H1 (cell line): Measurements from ENCODE around the gene ASB13. TPM values are rescaled to one million over a fixed set of nuclear protein-coding genes. Genes with fewer than 3 reads are reported as not detected.

ENCODE experiments used
- CTCF ChIA-PET: fragments of 300-600 bp; sonication (Branson Sonifier 250); formaldehyde crosslinking; loops from one replicate; lab custom pipeline; 2021; ENCODE audit not compliant: partially characterized antibody; lab: Charles Lee
- POLR2A ChIA-PET: fragments of 300-600 bp; sonication (Branson Sonifier 250); formaldehyde crosslinking; loops from one replicate; lab custom pipeline; 2021; ENCODE audit warnings: inconsistent platforms; ENCODE audit not compliant: partially characterized antibody; lab: Charles Lee
- DNase-seq, 2 experiments: peaks; one replicate each; pipeline versions ENCODE4 v3.0.0 to v3.0.0-alpha.2; 2010 to 2022; ENCODE audit warnings: low spot score in 2 of 2, low read depth in 1 of 2, mixed read lengths in 1 of 2
- FAIRE-seq: peaks from 2 replicates; lab custom pipeline; 2011; peaks lifted over from hg19 to GRCh38; lab: Jason Lieb, UNC
- H2AFZ ChIP-seq: 2 replicates; pipeline ENCODE4 v1.8.1; 2012; ENCODE audit warnings: low read length, inconsistent platforms
- H2AK5ac ChIP-seq: 2 replicates; pipeline ENCODE4 v1.6.1; 2013; ENCODE audit warnings: low read depth, low read length
- H2BK120ac ChIP-seq: replicated peaks from 2 replicates; pipeline ENCODE3; 2013; ENCODE audit warnings: low read depth, low read length, inconsistent platforms
- H2BK12ac ChIP-seq: 2 replicates; pipeline ENCODE4 v1.6.1; 2013; ENCODE audit warnings: low read depth, low read length
- H2BK15ac ChIP-seq: 2 replicates; pipeline ENCODE4 v1.6.1; 2013; ENCODE audit warnings: low read length
- H2BK20ac ChIP-seq: 2 replicates; pipeline ENCODE4 v1.6.1; 2013; ENCODE audit warnings: low read length
- H2BK5ac ChIP-seq: 2 replicates; pipeline ENCODE4 v1.6.1; 2013; ENCODE audit warnings: low read depth, low read length
- H3K14ac ChIP-seq: 2 replicates; pipeline ENCODE4 v1.6.1; 2013; ENCODE audit warnings: inconsistent platforms; ENCODE audit not compliant: insufficient read length
- H3K18ac ChIP-seq: 2 replicates; pipeline ENCODE4 v1.6.1; 2013; ENCODE audit warnings: low read length; ENCODE audit errors: extremely low read depth
- H3K23ac ChIP-seq: 2 replicates; pipeline ENCODE4 v1.6.1; 2013; ENCODE audit warnings: inconsistent platforms; ENCODE audit not compliant: insufficient read length
- H3K23me2 ChIP-seq: 2 replicates; pipeline ENCODE4 v1.6.1; 2013; ENCODE audit warnings: low read depth, low read length
- H3K27ac ChIP-seq: 2 replicates; pipeline ENCODE4 v1.6.1; 2011; ENCODE audit warnings: low read depth, low read length, inconsistent platforms
- H3K27me3 ChIP-seq, 4 experiments: replicated peaks in 1 of 4; 1 replicate in 1 of 4; 2 replicates in 3 of 4; pipeline versions ENCODE4 v1.6.1 to v1.8.1; 2011 to 2013; ENCODE audit warnings: low read length in 3 of 4, mild to moderate bottlenecking in 3 of 4, inconsistent platforms in 2 of 4, mixed read lengths in 2 of 4, moderate library complexity in 1 of 4; ENCODE audit not compliant: control insufficient read depth in 3 of 4, insufficient read depth in 3 of 4; ENCODE audit errors: extremely low read depth in 1 of 4
- H3K36me3 ChIP-seq, 4 experiments: 2 replicates each; pipeline versions ENCODE4 v1.6.1 to v1.8.1; 2011 to 2013; ENCODE audit warnings: mild to moderate bottlenecking in 4 of 4, low read length in 3 of 4, moderate library complexity in 2 of 4, control low read depth in 1 of 4, inconsistent platforms in 1 of 4; ENCODE audit not compliant: insufficient read depth in 4 of 4, control insufficient read depth in 2 of 4
- H3K4ac ChIP-seq: replicated peaks from 2 replicates; pipeline ENCODE3; 2013; ENCODE audit warnings: low read length, low read depth, mixed read lengths, inconsistent platforms; ENCODE audit not compliant: insufficient read length
- H3K4me1 ChIP-seq, 4 experiments: replicated peaks in 1 of 4; 1 replicate in 1 of 4; 2 replicates in 3 of 4; pipeline versions ENCODE4 v1.6.1 to v1.8.1; 2011 to 2013; ENCODE audit warnings: low read length in 3 of 4, inconsistent platforms in 2 of 4, mixed read lengths in 1 of 4; ENCODE audit not compliant: insufficient read depth in 4 of 4, control insufficient read depth in 3 of 4
- H3K4me2 ChIP-seq, 2 experiments: 2 replicates each; pipeline versions ENCODE4 v1.6.1 to v1.8.1; 2011 to 2013; ENCODE audit warnings: low read depth in 2 of 2, low read length in 2 of 2, control low read depth in 1 of 2, inconsistent platforms in 1 of 2, mild to moderate bottlenecking in 1 of 2; ENCODE audit not compliant: insufficient read depth in 1 of 2
- H3K4me3 ChIP-seq, 4 experiments: fragments of 200-600, 300-600 bp in 1 of 4; sonication (generic), shearing (Covaris generic), sonication (Bioruptor Twin) in 1 of 4; 2 replicates each; pipeline versions ENCODE4 v1.5.1 to v1.8.1; 2011 to 2016; ENCODE audit warnings: low read length in 4 of 4, low read depth in 3 of 4, control low read depth in 2 of 4, inconsistent platforms in 2 of 4, mild to moderate bottlenecking in 2 of 4, mixed read lengths in 1 of 4, moderate library complexity in 1 of 4; ENCODE audit not compliant: insufficient read depth in 2 of 4; ENCODE audit errors: extremely low read depth in 1 of 4
- H3K56ac ChIP-seq: replicated peaks from 2 replicates; pipeline ENCODE3; 2013; ENCODE audit warnings: low read depth, mild to moderate bottlenecking, mixed read lengths, low read length, inconsistent platforms; ENCODE audit not compliant: insufficient read length
- H3K79me1 ChIP-seq: 2 replicates; pipeline ENCODE4 v1.6.1; 2013; ENCODE audit warnings: low read depth, low read length, control low read depth
- H3K79me2 ChIP-seq, 2 experiments: 2 replicates each; pipeline versions ENCODE4 v1.6.1 to v1.8.1; 2012 to 2013; ENCODE audit warnings: low read length in 2 of 2, mild to moderate bottlenecking in 2 of 2, inconsistent platforms in 1 of 2; ENCODE audit not compliant: insufficient read depth in 2 of 2, control insufficient read depth in 1 of 2
- H3K9ac ChIP-seq, 4 experiments: replicated peaks in 1 of 4; 1 replicate in 1 of 4; 2 replicates in 3 of 4; pipeline versions ENCODE4 v1.6.1 to v1.8.1; 2011 to 2013; ENCODE audit warnings: low read depth in 3 of 4, low read length in 3 of 4, control low read depth in 2 of 4, mild to moderate bottlenecking in 2 of 4, moderate library complexity in 2 of 4, inconsistent platforms in 1 of 4; ENCODE audit errors: extremely low read depth in 1 of 4
- H3K9me3 ChIP-seq, 2 experiments: 2 replicates each; pipeline versions ENCODE4 v1.6.1 to v1.8.1; 2012 to 2013; ENCODE audit warnings: mild to moderate bottlenecking in 2 of 2, moderate library complexity in 2 of 2, control low read depth in 1 of 2, inconsistent platforms in 1 of 2, low read depth in 1 of 2, low read length in 1 of 2, mixed read lengths in 1 of 2; ENCODE audit not compliant: insufficient read depth in 2 of 2
- H4K20me1 ChIP-seq, 2 experiments: replicated peaks in 1 of 2; 2 replicates each; pipeline versions ENCODE3 to v1.8.1; 2011 to 2013; ENCODE audit warnings: inconsistent platforms in 2 of 2, low read length in 2 of 2, mild to moderate bottlenecking in 1 of 2; ENCODE audit not compliant: insufficient read depth in 2 of 2, control insufficient read depth in 1 of 2
- H4K5ac ChIP-seq: 2 replicates; pipeline ENCODE4 v1.6.1; 2013; ENCODE audit warnings: low read length, low read depth, mixed read lengths, inconsistent platforms; ENCODE audit not compliant: insufficient read length
- H4K8ac ChIP-seq: 2 replicates; pipeline ENCODE4 v1.8.0; 2013; ENCODE audit warnings: mild to moderate bottlenecking, moderate library complexity, low read length, inconsistent platforms; ENCODE audit not compliant: insufficient read depth; ENCODE audit errors: extremely low read depth
- H4K91ac ChIP-seq: replicated peaks from 2 replicates; pipeline ENCODE3; 2013; ENCODE audit warnings: low read length, mixed read lengths, inconsistent platforms; ENCODE audit not compliant: insufficient read length
- BCL11A ChIP-seq, 2 experiments: IDR thresholded peaks; one replicate each; pipeline ENCODE4 v1.6.1; 2011; ENCODE audit warnings: low read depth in 2 of 2, low read length in 2 of 2, mild to moderate bottlenecking in 2 of 2
- EP300 ChIP-seq, 2 experiments: IDR thresholded peaks; 1 replicate in 1 of 2; 2 replicates in 1 of 2; pipeline ENCODE4 v1.6.1; 2011 to 2012; ENCODE audit warnings: low read depth in 2 of 2, low read length in 2 of 2, mild to moderate bottlenecking in 2 of 2, borderline replicate concordance in 1 of 2, inconsistent platforms in 1 of 2, moderate library complexity in 1 of 2
- JUN ChIP-seq: IDR thresholded peaks from 2 replicates; pipeline ENCODE4 v1.6.1; 2011; ENCODE audit warnings: low read depth, mild to moderate bottlenecking, improper control_type of control experiment, low read length
- KDM4A ChIP-seq: IDR thresholded peaks from one replicate; pipeline ENCODE4 v1.7.1; 2012; ENCODE audit warnings: low read depth, mild to moderate bottlenecking, moderate library complexity, low read length, inconsistent platforms; ENCODE audit not compliant: severe bottlenecking
- NANOG ChIP-seq: IDR thresholded peaks from 2 replicates; pipeline ENCODE4 v1.6.1; 2011; ENCODE audit warnings: low read length, low read depth, mild to moderate bottlenecking, inconsistent platforms; ENCODE audit not compliant: insufficient read depth, poor library complexity, severe bottlenecking
- NRF1 ChIP-seq: IDR thresholded peaks from 2 replicates; pipeline ENCODE4 v1.6.1; 2011; ENCODE audit warnings: mild to moderate bottlenecking, low read depth, low read length, improper control_type of control experiment
- PHF8 ChIP-seq: fragments of 200-600 bp; sonication (generic); conservative IDR thresholded peaks from 2 replicates; pipeline ENCODE4 v1.7.1; 2012; ENCODE audit warnings: low read depth, mild to moderate bottlenecking, inconsistent platforms, low read length, moderate library complexity
- RBBP5 ChIP-seq: IDR thresholded peaks from 2 replicates; pipeline ENCODE4 v1.7.1; 2012; ENCODE audit warnings: low read depth, mild to moderate bottlenecking, inconsistent platforms, low read length, moderate library complexity, borderline replicate concordance
- RFX5 ChIP-seq: IDR thresholded peaks from 2 replicates; pipeline ENCODE4 v1.6.1; 2011; ENCODE audit warnings: low read depth, low read length, improper control_type of control experiment, borderline replicate concordance
- SIX5 ChIP-seq: IDR thresholded peaks from 2 replicates; pipeline ENCODE4 v1.6.1; 2011; ENCODE audit warnings: mild to moderate bottlenecking, low read depth, low read length
- SP4 ChIP-seq: IDR thresholded peaks from 2 replicates; pipeline ENCODE4 v1.6.1; 2012; ENCODE audit warnings: low read length, inconsistent platforms
- TCF12 ChIP-seq: IDR thresholded peaks from 2 replicates; pipeline ENCODE4 v1.6.1; 2011; ENCODE audit warnings: low read depth, mild to moderate bottlenecking, low read length
- ZNF274 ChIP-seq: IDR thresholded peaks from 2 replicates; pipeline ENCODE4 v1.7.0; 2012; ENCODE audit warnings: low read length, borderline replicate concordance; ENCODE audit errors: extremely low read depth
- WGBS, 2 experiments: shearing (Covaris generic) in 1 of 2; methylation state at CpG; one replicate each; pipeline versions ENCODE4 v1.1.6 to v1.1.7; 2013 to 2015; ENCODE audit warnings: low lambda C conversion rate in 2 of 2, mixed read lengths in 2 of 2, inconsistent platforms in 1 of 2, low coverage in 1 of 2, missing lambda C conversion rate in 1 of 2; ENCODE audit not compliant: insufficient replicate concordance in 2 of 2, insufficient coverage in 1 of 2, insufficient read length in 1 of 2; ENCODE audit errors: extremely low coverage in 1 of 2, missing lambda C conversion rate in 1 of 2; 5-methylcytosine and 5-hydroxymethylcytosine counted together
- polyA plus RNA-seq, 7 experiments: library from polyadenylated mRNA; depleted of rRNA in 3 of 7; stranded (reverse) in 5 of 7; unstranded in 2 of 7; fragments of >200 nt in 5 of 7; fragments of 200-250 nt in 2 of 7; gene quantifications; 1 replicate in 5 of 7; 2 replicates in 1 of 7; 4 replicates in 1 of 7; pipeline versions ENCODE4 v1.2.1 to v1.2.3, GENCODE V29; 2011 to 2013; ENCODE audit warnings: missing spikeins in 2 of 7, mixed read lengths in 2 of 7
- total RNA-seq: library from RNA; stranded (reverse); fragmentation: NEBNext Ultra II Directional; extraction: Animal tissue kit (Norgen Biotek cat#: 25700); gene quantifications from 2 replicates; pipeline ENCODE4 v1.2.1, GENCODE V29; 2021

ASB13 gene
- total and polyA plus RNA-seq, 2 of the 8 experiments (the other 6 are each of a cell fraction or from before 2014, with no cell fraction given) = 12.3 to 20.2 TPM

DNA sequence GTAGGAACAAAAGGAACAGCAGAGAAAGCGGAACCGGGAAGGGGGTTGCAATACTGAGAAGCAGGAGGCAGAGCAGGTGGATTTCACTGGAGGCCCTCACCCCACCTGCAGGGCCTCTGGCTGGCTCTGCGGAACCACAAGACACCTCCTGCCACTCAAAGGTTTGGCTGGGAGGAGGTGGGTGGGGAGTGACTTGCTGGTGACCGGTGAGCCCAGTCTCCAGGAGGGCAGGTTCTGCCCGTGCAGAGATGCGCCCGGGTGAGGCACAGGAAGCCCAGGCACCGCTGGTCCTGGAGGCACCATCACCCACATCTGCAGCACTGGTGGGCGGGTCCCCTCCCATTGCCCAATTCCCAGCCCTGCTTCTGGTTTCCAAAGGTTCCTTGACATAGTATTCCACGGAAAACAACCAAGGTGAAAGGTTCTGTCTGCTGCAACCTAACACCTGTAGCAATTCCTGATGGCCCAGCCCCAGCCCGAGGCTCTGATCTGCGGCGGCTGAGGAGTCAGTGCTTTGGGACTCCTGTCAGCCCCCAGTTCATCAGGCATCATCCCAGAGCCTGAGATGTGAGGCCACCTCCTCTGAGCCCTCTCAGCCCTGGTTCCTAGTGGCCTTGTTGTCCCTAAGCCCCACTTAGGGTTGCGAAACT is 77.3 kb downstream of the ASB13 start:
- 0 out of 2 replicates have a peak, but pooled peaks cover 2% of the 10 kb centered on the region for H3K23me2 ChIP-seq
- no peak overlapping the region for H3K4ac ChIP-seq
- H4K91ac ChIP-seq = no peak overlapping the region
- DNase-seq = no peak
- H4K8ac ChIP-seq = no peak overlapping the region
- H3K23ac ChIP-seq = no peak overlapping the region
- H3K18ac ChIP-seq = no peak overlapping the region; the same call in 1 of the 2 replicates
- no peak overlapping the region for H3K4me2 ChIP-seq
- H2AK5ac ChIP-seq = no peak overlapping the region
- no peak overlapping the region for H2BK15ac ChIP-seq
- 0 out of 2 replicates have a peak overlapping the region, but pooled peaks have one; percentile 24 for H2BK5ac ChIP-seq
- no peaks in the 10 kb centered on the region for H3K9me3 ChIP-seq
- no peak overlapping the region for H3K9ac ChIP-seq
- H2BK120ac ChIP-seq = no peak overlapping the region
- H3K27ac ChIP-seq = no peak overlapping the region
- peak overlapping the region; percentile 80 for H2BK12ac ChIP-seq
- H2BK20ac ChIP-seq = no peak overlapping the region
- no peak overlapping the region for H2AFZ ChIP-seq
- no peaks in the 10 kb centered on the region; a peak in 1 of 7 replicates for H3K27me3 ChIP-seq
- H4K20me1 ChIP-seq = no peaks in the 10 kb centered on the region
- H4K5ac ChIP-seq = no peak overlapping the region
- ChIA-PET CTCF (interaction anchor here (0.7 to 1.8 kb wide), 8 partner anchors 13 to 148 kb away, joined by 3 to 10 read pairs (median 4); no protein-coding TSS in a partner anchor), POLR2A (no interaction called here)
- H3K4me1 ChIP-seq = peaks cover 8 to 24% (median 17%) of the 10 kb centered on the region in 4 experiments
- H3K14ac ChIP-seq = no peak overlapping the region
- no peaks in the 10 kb centered on the region for H3K79me1 ChIP-seq
- H3K79me2 ChIP-seq = no peaks in the 10 kb centered on the region
- no peak overlapping the region for H3K4me3 ChIP-seq
- FAIRE-seq = no peak
- 93% methylated on average over 14 of the region's 14 CpGs; no CpG with 5 or more reads in 1 of the 2 experiments for WGBS, 2 experiments
- no peak overlapping the region for H3K56ac ChIP-seq
- H3K36me3 ChIP-seq = no peaks in the 10 kb centered on the region
- TF ChIP-seq RFX5 = no peak
- no peak for TF ChIP-seq EP300 (IDR thresholded peaks at IDR 0.05; ENCODE audit: borderline replicate concordance in 1 of 2, low read depth in 2 of 2, low read length in 2 of 2)
- no peak for TF ChIP-seq BCL11A (IDR thresholded peaks at IDR 0.05; ENCODE audit: low read depth in 2 of 2, low read length in 2 of 2)
- no peak for TF ChIP-seq SIX5
- TF ChIP-seq JUN = no peak
- no peak for TF ChIP-seq NANOG
- TF ChIP-seq PHF8 = no peak
- TF ChIP-seq ZNF274 = no peak
- no peak for TF ChIP-seq KDM4A
- TF ChIP-seq TCF12 = no peak
- TF ChIP-seq RBBP5 = no peak
- no peak for TF ChIP-seq SP4
- no peak for TF ChIP-seq NRF1
